ENCODE measurements around the gene PLCB4. TPM values are rescaled to one million over a fixed set of nuclear protein-coding genes. Genes with fewer than 3 reads are reported as not detected.

The PLCB4 gene
- total RNA-seq, 4 donors from 2014 or later = 3.5 to 30.5 (median 17.5) TPM

GRCh38 chr20:9487231-9487630, 418.3 kb downstream of the PLCB4 start:
- H3K4me1 ChIP-seq = no peaks in the 10 kb centered on the region
- H3K27me3 ChIP-seq = no peaks in the 10 kb centered on the region
- H3K36me3 ChIP-seq = no peaks in the 10 kb centered on the region
- TF ChIP-seq CTCF (IDR thresholded peaks at IDR 0.05) = no peak
- no peak for TF ChIP-seq POLR2A (IDR thresholded peaks at IDR 0.05)
- no peak overlapping the region for H3K27ac ChIP-seq
- no peak overlapping the region for H3K4me3 ChIP-seq
- H3K9me3 ChIP-seq = no peaks in the 10 kb centered on the region
- no peak for DNase-seq

- Histone ChIP-seq H3K36me3 (no peaks in the 10 kb centered on the region), H3K4me3 (no peak overlapping the region), H3K9me3 (no peaks in the 10 kb centered on the region), H3K27ac (no peak overlapping the region), H3K27me3 (no peaks in the 10 kb centered on the region), H3K4me1 (no peaks in the 10 kb centered on the region)
- no peak for DNase-seq
- TF ChIP-seq POLR2A (IDR thresholded peaks at IDR 0.05) = no peak
- no peak for TF ChIP-seq CTCF (IDR thresholded peaks at IDR 0.05)
Measured at GRCh38 chr20:9488063-9488462, 419.2 kb downstream of the PLCB4 start.

- TF ChIP-seq POLR2A (IDR thresholded peaks at IDR 0.05) (no peak), CTCF (IDR thresholded peaks at IDR 0.05) (no peak)
- Histone ChIP-seq H3K4me3 (no peak overlapping the region), H3K27ac (no peak overlapping the region), H3K27me3 (no peaks in the 10 kb centered on the region), H3K4me1 (no peaks in the 10 kb centered on the region), H3K36me3 (no peaks in the 10 kb centered on the region), H3K9me3 (no peaks in the 10 kb centered on the region)
- no peak for DNase-seq
Measured at GRCh38 chr20:9490161-9490560, 421.3 kb downstream of the PLCB4 start.

DNA sequence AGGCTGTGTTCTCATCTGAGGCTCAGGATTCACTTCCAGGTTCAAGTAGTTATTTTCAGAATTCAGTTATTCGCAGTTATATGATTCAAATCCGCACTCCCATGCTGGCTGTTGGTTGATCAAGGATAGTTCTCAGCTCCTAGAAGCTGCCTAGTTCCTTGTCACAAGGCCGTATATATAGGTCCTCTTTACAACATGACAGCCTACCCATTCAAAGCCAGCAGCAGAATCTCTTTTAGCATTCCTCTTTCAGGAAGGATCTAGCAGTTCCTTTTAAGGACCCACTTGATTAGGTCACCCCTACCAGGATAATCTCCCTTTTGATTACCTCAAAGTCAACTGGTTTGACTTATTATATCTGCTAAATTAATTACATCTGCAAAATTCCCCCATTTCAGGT, 421.7 kb downstream of the PLCB4 start:
- Histone ChIP-seq H3K27me3 (no peaks in the 10 kb centered on the region), H3K4me1 (no peaks in the 10 kb centered on the region), H3K4me3 (no peak overlapping the region), H3K36me3 (no peaks in the 10 kb centered on the region), H3K9me3 (no peaks in the 10 kb centered on the region), H3K27ac (no peak overlapping the region)
- TF ChIP-seq POLR2A (IDR thresholded peaks at IDR 0.05) (no peak), CTCF (IDR thresholded peaks at IDR 0.05) (no peak)
- DNase-seq = no peak

- Histone ChIP-seq H3K4me1 (no peaks in the 10 kb centered on the region), H3K27me3 (no peaks in the 10 kb centered on the region), H3K4me3 (no peak overlapping the region), H3K36me3 (no peaks in the 10 kb centered on the region), H3K9me3 (no peaks in the 10 kb centered on the region), H3K27ac (no peak overlapping the region)
- TF ChIP-seq POLR2A (IDR thresholded peaks at IDR 0.05) (no peak), CTCF (IDR thresholded peaks at IDR 0.05) (no peak)
- DNase-seq = no peak
Measured at GRCh38 chr20:9491324-9491723, 422.4 kb downstream of the PLCB4 start.

DNA sequence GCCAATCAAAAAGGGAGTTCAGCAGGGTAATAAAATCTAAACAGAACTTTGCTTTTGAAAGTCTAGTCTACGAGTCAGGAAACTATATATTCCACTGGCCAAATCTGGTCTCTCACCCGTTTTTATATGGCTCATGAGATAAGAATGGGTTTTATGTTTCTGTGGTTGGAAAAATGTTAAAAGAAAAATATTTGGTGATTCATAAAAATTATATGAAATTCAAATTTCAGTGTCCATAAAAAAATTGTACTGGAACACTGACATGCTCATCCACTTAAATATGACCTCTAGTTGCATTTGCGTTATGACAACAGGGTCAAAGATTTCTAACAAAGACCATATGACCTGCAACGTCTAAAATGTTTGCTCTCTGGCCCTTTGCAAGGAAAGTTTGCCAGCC, 423.2 kb downstream of the PLCB4 start:
- Histone ChIP-seq H3K9me3 (no peaks in the 10 kb centered on the region), H3K36me3 (no peaks in the 10 kb centered on the region), H3K27ac (no peak overlapping the region), H3K4me3 (no peak overlapping the region), H3K27me3 (no peaks in the 10 kb centered on the region), H3K4me1 (no peaks in the 10 kb centered on the region)
- DNase-seq = no peak
- TF ChIP-seq CTCF (IDR thresholded peaks at IDR 0.05) (no peak), POLR2A (IDR thresholded peaks at IDR 0.05) (no peak)
